WTC11 (cell line): ENCODE measurements around the gene FYCO1. TPM values are rescaled to one million over a fixed set of nuclear protein-coding genes. Genes with fewer than 3 reads are reported as not detected.

Source experiments
- ATAC-seq: fragments of 200-7000 bp; cut with Tn5 transposase; 2 replicates; pipeline ENCODE4 v1.10.0; 2021; ENCODE audit warnings: mild to moderate bottlenecking, moderate library complexity
- CTCF ChIA-PET: fragments of 300-600 bp; sonication (Branson Sonifier 250); formaldehyde crosslinking; loops from one replicate; lab custom pipeline; 2021; ENCODE audit warnings: antibody characterized with exemption; lab: Charles Lee
- POLR2A ChIA-PET: fragments of 350-600 bp; sonication (Branson Sonifier 250); formaldehyde crosslinking; loops from one replicate; lab custom pipeline; 2021; ENCODE audit warnings: antibody characterized with exemption; lab: Charles Lee
- DNase-seq: peaks from one replicate; pipeline ENCODE4 v3.0.0; 2021; ENCODE audit warnings: low spot score
- H3K27ac Mint-ChIP-seq: 2 replicates; pipeline ENCODE4 v1.8.0; 2021; ENCODE audit warnings: mixed read lengths
- H3K27me3 Mint-ChIP-seq: 2 replicates; pipeline ENCODE4 v1.8.0; 2021; ENCODE audit warnings: low read depth, mild to moderate bottlenecking, moderate library complexity, mixed read lengths
- H3K36me3 Mint-ChIP-seq: 2 replicates; pipeline ENCODE4 v1.8.0; 2021; ENCODE audit warnings: mixed read lengths
- H3K4me1 Mint-ChIP-seq: 2 replicates; pipeline ENCODE4 v1.8.0; 2022; ENCODE audit warnings: mixed read lengths
- H3K4me3 Mint-ChIP-seq: 2 replicates; pipeline ENCODE4 v1.8.0; 2021; ENCODE audit warnings: mild to moderate bottlenecking, moderate library complexity, mixed read lengths
- H3K9me3 Mint-ChIP-seq: 2 replicates; pipeline ENCODE4 v1.8.0; 2021; ENCODE audit warnings: mixed read lengths
- ATF1 ChIP-seq: sonication (generic); formaldehyde crosslinking; IDR thresholded peaks from 2 replicates; pipeline ENCODE4 v1.8.1; 2023; ENCODE audit warnings: mild to moderate bottlenecking, moderate library complexity, missing genetic modification reagents
- E2F4 ChIP-seq: sonication (generic); formaldehyde crosslinking; IDR thresholded peaks from 2 replicates; pipeline ENCODE4 v1.8.1; 2022; ENCODE audit warnings: low read depth, mild to moderate bottlenecking, moderate library complexity, missing genetic modification reagents, borderline replicate concordance
- ELF4 ChIP-seq: sonication (generic); formaldehyde crosslinking; IDR thresholded peaks from 2 replicates; pipeline ENCODE4 v1.8.1; 2022; ENCODE audit warnings: low read depth, mild to moderate bottlenecking, moderate library complexity, missing genetic modification reagents
- ETV6 ChIP-seq: sonication (generic); formaldehyde crosslinking; IDR thresholded peaks from 2 replicates; pipeline ENCODE4 v1.8.1; 2022; ENCODE audit warnings: mild to moderate bottlenecking, missing genetic modification reagents
- JAZF1 ChIP-seq: fragments of 250-450 bp; sonication (Bioruptor Pico); IDR thresholded peaks from 2 replicates; pipeline ENCODE4 v1.9.0; 2021; ENCODE audit warnings: moderate library complexity, mild to moderate bottlenecking, inconsistent platforms
- MXD4 ChIP-seq: fragments of 250-450 bp; sonication (Bioruptor Pico); IDR thresholded peaks from 2 replicates; pipeline ENCODE4 v1.8.0; 2021; ENCODE audit warnings: mild to moderate bottlenecking, moderate library complexity, borderline replicate concordance
- NR2C2 ChIP-seq: sonication (generic); formaldehyde crosslinking; IDR thresholded peaks from 2 replicates; pipeline ENCODE4 v1.8.0; 2022; ENCODE audit warnings: mild to moderate bottlenecking, missing genetic modification reagents
- RORB ChIP-seq: fragments of 250-450 bp; sonication (Bioruptor Pico); IDR thresholded peaks from 2 replicates; pipeline ENCODE4 v1.9.0; 2021; ENCODE audit warnings: mild to moderate bottlenecking
- SMAD3 ChIP-seq: sonication (generic); formaldehyde crosslinking; IDR thresholded peaks from 2 replicates; pipeline ENCODE4 v1.8.0; 2022; ENCODE audit warnings: missing genetic modification reagents, mild to moderate bottlenecking, borderline replicate concordance
- ZBTB21 ChIP-seq: sonication (generic); formaldehyde crosslinking; IDR thresholded peaks from 2 replicates; pipeline ENCODE4 v1.8.1; 2023; ENCODE audit warnings: mild to moderate bottlenecking, missing genetic modification reagents, borderline replicate concordance
- ZNF396 ChIP-seq: fragments of 250-450 bp; sonication (Bioruptor Pico); IDR thresholded peaks from 2 replicates; pipeline ENCODE4 v1.8.0; 2021; ENCODE audit warnings: mild to moderate bottlenecking, moderate library complexity, borderline replicate concordance
- total RNA-seq: library from RNA; stranded (reverse); gene quantifications from 3 replicates; pipeline ENCODE4 v1.2.3, GENCODE V29; 2021
- TF ChIP-seq, protein P1 (sequence below): sonication (generic); formaldehyde crosslinking; IDR thresholded peaks from 2 replicates; pipeline ENCODE4 v1.8.0; 2022; ENCODE audit warnings: mild to moderate bottlenecking, missing genetic modification reagents
- TF ChIP-seq, protein P2 (sequence below): sonication (generic); formaldehyde crosslinking; IDR thresholded peaks from 2 replicates; pipeline ENCODE4 v1.8.1; 2023; ENCODE audit warnings: mild to moderate bottlenecking, missing genetic modification reagents, moderate library complexity
- TF ChIP-seq, protein P3 (sequence below): fragments of 250-450 bp; sonication (Bioruptor Pico); IDR thresholded peaks from 2 replicates; pipeline ENCODE4 v1.9.0; 2021; ENCODE audit warnings: moderate library complexity, mild to moderate bottlenecking, inconsistent platforms, borderline replicate concordance
- TF ChIP-seq, protein P4 (sequence below): sonication (generic); formaldehyde crosslinking; IDR thresholded peaks from 2 replicates; pipeline ENCODE4 v1.8.1; 2023; ENCODE audit warnings: mild to moderate bottlenecking, missing genetic modification reagents, moderate library complexity

FYCO1 gene
- total RNA-seq, 1 experiment from 2014 or later: 13.9 TPM

GRCh38 chr3:45869638-45870037 lies 126.0 kb downstream of the FYCO1 start:
- Mint-ChIP-seq H3K36me3 (no peaks in the 10 kb centered on the region), H3K27me3 (peaks cover 9% of the 10 kb centered on the region), H3K9me3 (no peaks in the 10 kb centered on the region), H3K27ac (no peak overlapping the region), H3K4me1 (peaks cover 13% of the 10 kb centered on the region), H3K4me3 (no peak overlapping the region)
- no peak for TF ChIP-seq ZNF396 (CRISPR knock-in tag)
- no peak for ATAC-seq
- ChIA-PET POLR2A (no interaction called here), CTCF (interaction anchor here (0.8 kb wide), 1 partner anchor 60 kb away, joined by 3 read pairs; no protein-coding TSS in a partner anchor)
- no peak for DNase-seq

DNA sequence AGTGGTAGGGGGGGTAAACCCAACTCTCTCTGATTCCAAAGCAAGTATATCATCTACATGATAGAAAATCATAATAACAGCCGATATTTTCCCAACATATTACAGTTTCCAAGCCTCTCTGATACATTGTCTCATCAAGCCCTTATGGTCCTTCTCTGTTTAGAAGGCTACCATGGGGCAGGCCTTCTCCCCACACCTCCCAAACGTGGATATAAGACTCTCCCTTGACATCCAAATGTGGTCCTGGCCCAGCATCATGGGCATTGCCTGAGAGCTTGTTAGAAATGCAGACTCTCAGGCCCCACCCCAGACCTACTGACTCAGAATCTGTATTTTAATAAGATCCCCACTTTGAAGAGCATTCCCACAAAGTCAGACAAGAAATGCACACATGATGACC lies 127.0 kb downstream of the FYCO1 start:
- Mint-ChIP-seq H3K36me3 (no peaks in the 10 kb centered on the region; the same call in 1 of the 2 replicates), H3K27ac (no peak overlapping the region), H3K4me1 (peaks cover 13% of the 10 kb centered on the region), H3K27me3 (peaks cover 13% of the 10 kb centered on the region), H3K4me3 (no peak overlapping the region), H3K9me3 (peaks cover 4% of the 10 kb centered on the region)
- no peak for ATAC-seq
- ChIA-PET CTCF (interaction anchor here (0.8 to 1.0 kb wide), 2 partner anchors 61 to 108 kb away, joined by 3 read pairs; no protein-coding TSS in a partner anchor), POLR2A (no interaction called here)
- TF ChIP-seq, protein P1, sequence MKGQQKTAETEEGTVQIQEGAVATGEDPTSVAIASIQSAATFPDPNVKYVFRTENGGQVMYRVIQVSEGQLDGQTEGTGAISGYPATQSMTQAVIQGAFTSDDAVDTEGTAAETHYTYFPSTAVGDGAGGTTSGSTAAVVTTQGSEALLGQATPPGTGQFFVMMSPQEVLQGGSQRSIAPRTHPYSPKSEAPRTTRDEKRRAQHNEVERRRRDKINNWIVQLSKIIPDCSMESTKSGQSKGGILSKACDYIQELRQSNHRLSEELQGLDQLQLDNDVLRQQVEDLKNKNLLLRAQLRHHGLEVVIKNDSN (CRISPR knock-in tag): no peak
- no peak for TF ChIP-seq RORB (CRISPR knock-in tag)
- TF ChIP-seq, protein P2, sequence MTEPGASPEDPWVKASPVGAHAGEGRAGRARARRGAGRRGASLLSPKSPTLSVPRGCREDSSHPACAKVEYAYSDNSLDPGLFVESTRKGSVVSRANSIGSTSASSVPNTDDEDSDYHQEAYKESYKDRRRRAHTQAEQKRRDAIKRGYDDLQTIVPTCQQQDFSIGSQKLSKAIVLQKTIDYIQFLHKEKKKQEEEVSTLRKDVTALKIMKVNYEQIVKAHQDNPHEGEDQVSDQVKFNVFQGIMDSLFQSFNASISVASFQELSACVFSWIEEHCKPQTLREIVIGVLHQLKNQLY (CRISPR knock-in tag): no peak
- no peak for TF ChIP-seq NR2C2 (CRISPR knock-in tag)
- no peak for TF ChIP-seq ETV6 (CRISPR knock-in tag)
- TF ChIP-seq, protein P3, sequence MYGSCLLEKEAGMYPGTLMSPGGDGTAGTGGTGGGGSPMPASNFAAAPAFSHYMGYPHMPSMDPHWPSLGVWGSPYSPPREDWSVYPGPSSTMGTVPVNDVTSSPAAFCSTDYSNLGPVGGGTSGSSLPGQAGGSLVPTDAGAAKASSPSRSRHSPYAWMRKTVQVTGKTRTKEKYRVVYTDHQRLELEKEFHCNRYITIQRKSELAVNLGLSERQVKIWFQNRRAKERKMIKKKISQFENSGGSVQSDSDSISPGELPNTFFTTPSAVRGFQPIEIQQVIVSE: no peak
- TF ChIP-seq SMAD3 (CRISPR knock-in tag): no peak
- no peak for TF ChIP-seq ZBTB21
- DNase-seq: no peak

DNA sequence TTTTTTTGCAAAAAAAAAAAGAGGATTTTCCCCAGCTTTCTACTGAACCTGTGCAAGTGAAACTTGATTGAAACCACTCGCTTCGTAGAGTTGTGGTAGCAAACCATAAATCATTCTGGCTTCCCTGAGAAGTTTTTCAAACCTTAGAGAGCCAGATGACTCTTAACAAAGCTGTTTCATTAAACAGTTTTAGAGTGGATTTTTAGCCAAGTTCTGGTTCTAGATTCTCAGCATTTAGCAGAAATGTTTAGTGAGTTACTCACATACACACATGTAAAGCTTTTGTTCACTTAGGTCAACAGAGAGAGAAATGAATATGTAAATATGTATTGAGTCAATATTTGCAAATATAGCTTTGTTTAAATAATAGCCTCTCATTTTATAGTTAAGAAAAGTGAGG lies 127.4 kb downstream of the FYCO1 start:
- TF ChIP-seq ELF4 (CRISPR knock-in tag) (no peak), E2F4 (CRISPR knock-in tag) (no peak), MXD4 (CRISPR knock-in tag) (no peak), ATF1 (no peak), JAZF1 (CRISPR knock-in tag) (no peak), ZNF396 (CRISPR knock-in tag) (no peak)
- TF ChIP-seq, protein P4, sequence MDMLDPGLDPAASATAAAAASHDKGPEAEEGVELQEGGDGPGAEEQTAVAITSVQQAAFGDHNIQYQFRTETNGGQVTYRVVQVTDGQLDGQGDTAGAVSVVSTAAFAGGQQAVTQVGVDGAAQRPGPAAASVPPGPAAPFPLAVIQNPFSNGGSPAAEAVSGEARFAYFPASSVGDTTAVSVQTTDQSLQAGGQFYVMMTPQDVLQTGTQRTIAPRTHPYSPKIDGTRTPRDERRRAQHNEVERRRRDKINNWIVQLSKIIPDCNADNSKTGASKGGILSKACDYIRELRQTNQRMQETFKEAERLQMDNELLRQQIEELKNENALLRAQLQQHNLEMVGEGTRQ (CRISPR knock-in tag): no peak
- Mint-ChIP-seq H3K36me3 (no peaks in the 10 kb centered on the region; the same call in 1 of the 2 replicates), H3K4me3 (no peak overlapping the region), H3K4me1 (peaks cover 13% of the 10 kb centered on the region), H3K27me3 (peaks cover 17% of the 10 kb centered on the region), H3K27ac (no peak overlapping the region), H3K9me3 (peaks cover 9% of the 10 kb centered on the region)
- POLR2A ChIA-PET: no interaction called here
- CTCF ChIA-PET: interaction anchor here (1.0 kb wide), 1 partner anchor 107 kb away, joined by 3 read pairs; no protein-coding TSS in a partner anchor
- no peak for DNase-seq
- no peak for ATAC-seq

Other genes with a start within 250 kb of the FYCO1 start
- 0.16 to 0.27 TPM (median 0.26 TPM) in 3 replicates for gene SLC6A20, start 199.3 kb downstream of the FYCO1 start, total RNA-seq
- gene LZTFL1, start 153.7 kb downstream of the FYCO1 start, total RNA-seq: 9.1 to 9.6 TPM (median 9.6 TPM) in 3 replicates
- gene CCR9, start 109.3 kb downstream of the FYCO1 start, total RNA-seq: not detected in 3 replicates
- gene CXCR6, start 52.4 kb downstream of the FYCO1 start, total RNA-seq: not detected in 3 replicates
- gene XCR1, start 31.7 kb upstream of the FYCO1 start, total RNA-seq: 0.02 to 0.25 TPM in 2 of 3 replicates, not detected in the other
- not detected in 3 replicates for gene CCR1, start 212.5 kb upstream of the FYCO1 start, total RNA-seq
- not detected in 3 replicates for gene CCR3, start 246.6 kb upstream of the FYCO1 start, total RNA-seq